ENCODE results near the gene GPM6B. TPM values are rescaled to one million over a fixed set of nuclear protein-coding genes. Genes with fewer than 3 reads are reported as not detected.

GPM6B gene
- polyA plus RNA-seq, 1 donor from 2014 or later = 205 TPM

DNA sequence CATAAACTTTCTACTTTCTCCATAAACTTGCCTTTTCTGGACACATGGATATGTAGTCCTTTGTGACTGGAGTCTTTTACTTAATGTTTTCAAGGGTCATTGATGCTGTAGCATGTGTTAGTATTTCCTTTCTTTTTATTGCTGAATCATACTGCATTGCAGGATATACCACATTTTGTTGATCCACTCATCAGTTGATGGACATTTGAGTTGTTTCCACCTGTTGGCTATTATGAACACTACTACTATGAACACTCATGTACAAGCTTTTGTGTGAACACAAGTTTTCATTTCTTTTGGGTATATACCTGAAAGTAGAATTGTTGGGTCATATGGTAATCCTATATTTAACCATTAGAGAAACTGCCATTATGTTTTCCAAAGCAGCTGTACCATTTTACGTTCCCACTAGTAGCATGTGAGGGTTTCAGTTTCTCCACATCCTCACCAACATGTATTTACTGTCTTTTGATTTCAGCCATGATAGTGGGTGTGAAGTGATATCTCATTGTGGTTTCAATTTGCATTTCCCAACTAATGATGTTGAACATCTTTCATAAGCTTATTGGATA is 26.3 kb upstream of the GPM6B start:
- no peak overlapping the region for H3K4me2 ChIP-seq (ENCODE audit: low read length)
- H3K27ac ChIP-seq (ENCODE audit: low read length) = no peak overlapping the region
- no peaks in the 10 kb centered on the region for H3K9me3 ChIP-seq (ENCODE audit: low read length)
- H3K79me2 ChIP-seq (replicated peaks; ENCODE audit: insufficient read depth, low read length) = no peaks in the 10 kb centered on the region
- H3K4me3 ChIP-seq (ENCODE audit: low read length) = no peak overlapping the region
- H3K27me3 ChIP-seq (ENCODE audit: insufficient read depth, low read depth, low read length) = no peaks in the 10 kb centered on the region
- no peaks in the 10 kb centered on the region for H3K9me2 ChIP-seq (ENCODE audit: insufficient read depth, low read length)
- TF ChIP-seq TAF1 (IDR thresholded peaks at IDR 0.05; ENCODE audit: low read depth) (no peak), RAD21 (conservative IDR thresholded peaks at IDR 0.05) (no peak), POLR2AphosphoS5 (IDR thresholded peaks at IDR 0.05) (no peak), EZH2 (IDR thresholded peaks at IDR 0.05; ENCODE audit: borderline replicate concordance, insufficient read depth, low read length, poor library complexity, severe bottlenecking) (no peak), EP300 (conservative IDR thresholded peaks at IDR 0.05; ENCODE audit: poor library complexity, severe bottlenecking) (no peak), REST (IDR thresholded peaks at IDR 0.05; ENCODE audit: borderline replicate concordance) (no peak), MXI1 (conservative IDR thresholded peaks at IDR 0.05; ENCODE audit: poor library complexity, severe bottlenecking) (no peak), SMC3 (conservative IDR thresholded peaks at IDR 0.05; ENCODE audit: poor library complexity) (no peak)
- TF ChIP-seq, protein P1, sequence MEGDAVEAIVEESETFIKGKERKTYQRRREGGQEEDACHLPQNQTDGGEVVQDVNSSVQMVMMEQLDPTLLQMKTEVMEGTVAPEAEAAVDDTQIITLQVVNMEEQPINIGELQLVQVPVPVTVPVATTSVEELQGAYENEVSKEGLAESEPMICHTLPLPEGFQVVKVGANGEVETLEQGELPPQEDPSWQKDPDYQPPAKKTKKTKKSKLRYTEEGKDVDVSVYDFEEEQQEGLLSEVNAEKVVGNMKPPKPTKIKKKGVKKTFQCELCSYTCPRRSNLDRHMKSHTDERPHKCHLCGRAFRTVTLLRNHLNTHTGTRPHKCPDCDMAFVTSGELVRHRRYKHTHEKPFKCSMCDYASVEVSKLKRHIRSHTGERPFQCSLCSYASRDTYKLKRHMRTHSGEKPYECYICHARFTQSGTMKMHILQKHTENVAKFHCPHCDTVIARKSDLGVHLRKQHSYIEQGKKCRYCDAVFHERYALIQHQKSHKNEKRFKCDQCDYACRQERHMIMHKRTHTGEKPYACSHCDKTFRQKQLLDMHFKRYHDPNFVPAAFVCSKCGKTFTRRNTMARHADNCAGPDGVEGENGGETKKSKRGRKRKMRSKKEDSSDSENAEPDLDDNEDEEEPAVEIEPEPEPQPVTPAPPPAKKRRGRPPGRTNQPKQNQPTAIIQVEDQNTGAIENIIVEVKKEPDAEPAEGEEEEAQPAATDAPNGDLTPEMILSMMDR (IDR thresholded peaks at IDR 0.05; ENCODE audit: poor library complexity, severe bottlenecking) = no peak
- no peaks in the 10 kb centered on the region for H3K36me3 ChIP-seq (ENCODE audit: insufficient read depth, low read length)
- H3F3A ChIP-seq (ENCODE audit: insufficient read depth, low read length, poor library complexity, severe bottlenecking) = no peaks in the 10 kb centered on the region
- H3K9ac ChIP-seq (ENCODE audit: low read length) = no peak overlapping the region
- H2AFZ ChIP-seq (ENCODE audit: low read depth, low read length) = no peak overlapping the region
- no peaks in the 10 kb centered on the region for H4K20me1 ChIP-seq (ENCODE audit: insufficient read depth)

DNA sequence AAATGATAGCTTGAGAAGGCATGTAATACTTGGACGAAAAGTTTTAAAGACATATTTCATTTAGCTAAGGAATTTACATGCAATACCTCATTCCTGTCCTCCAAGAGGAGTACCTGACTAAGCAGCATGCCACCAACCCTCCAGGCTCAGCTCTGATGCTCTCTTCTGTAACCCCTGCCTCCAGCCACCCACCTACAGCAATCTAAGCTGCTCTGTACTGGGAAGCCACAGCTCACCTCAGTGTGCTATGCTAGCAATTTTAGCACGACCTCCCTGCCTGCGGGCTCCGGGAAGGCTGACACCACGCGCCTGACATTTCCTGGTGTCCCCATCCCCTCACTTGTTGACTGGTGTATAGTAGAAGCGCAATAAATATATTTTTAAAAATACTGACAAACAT is 23.2 kb upstream of the GPM6B start:
- Histone ChIP-seq H3K27me3 (ENCODE audit: insufficient read depth, low read depth, low read length) (no peaks in the 10 kb centered on the region), H3K4me2 (ENCODE audit: low read length) (no peak overlapping the region), H3K9me2 (ENCODE audit: insufficient read depth, low read length) (no peaks in the 10 kb centered on the region), H3K27ac (ENCODE audit: low read length) (no peak overlapping the region), H3K79me2 (replicated peaks; ENCODE audit: insufficient read depth, low read length) (no peaks in the 10 kb centered on the region), H4K20me1 (ENCODE audit: insufficient read depth) (no peaks in the 10 kb centered on the region), H3K36me3 (ENCODE audit: insufficient read depth, low read length) (no peaks in the 10 kb centered on the region), H3F3A (ENCODE audit: insufficient read depth, low read length, poor library complexity, severe bottlenecking) (no peaks in the 10 kb centered on the region), H3K4me3 (ENCODE audit: low read length) (no peak overlapping the region), H2AFZ (ENCODE audit: low read depth, low read length) (no peak overlapping the region), H3K9me3 (ENCODE audit: low read length) (no peaks in the 10 kb centered on the region), H3K9ac (ENCODE audit: low read length) (no peak overlapping the region)
- TF ChIP-seq MXI1 (conservative IDR thresholded peaks at IDR 0.05; ENCODE audit: poor library complexity, severe bottlenecking) (no peak), SMC3 (conservative IDR thresholded peaks at IDR 0.05; ENCODE audit: poor library complexity) (no peak), REST (IDR thresholded peaks at IDR 0.05; ENCODE audit: borderline replicate concordance) (no peak), EZH2 (IDR thresholded peaks at IDR 0.05; ENCODE audit: borderline replicate concordance, insufficient read depth, low read length, poor library complexity, severe bottlenecking) (no peak), EP300 (conservative IDR thresholded peaks at IDR 0.05; ENCODE audit: poor library complexity, severe bottlenecking) (no peak), RAD21 (conservative IDR thresholded peaks at IDR 0.05) (no peak), POLR2AphosphoS5 (IDR thresholded peaks at IDR 0.05) (no peak), TAF1 (IDR thresholded peaks at IDR 0.05; ENCODE audit: low read depth) (no peak)
- TF ChIP-seq, protein P1 (IDR thresholded peaks at IDR 0.05; ENCODE audit: poor library complexity, severe bottlenecking) = no peak
